Cardiac muscle cell (in vitro differentiated cells and primary cell): ENCODE data around the gene INPP5D. TPM values are rescaled to one million over a fixed set of nuclear protein-coding genes. Genes with fewer than 3 reads are reported as not detected.
"Not testable (repeated sequence)": the region's sequence is repeated elsewhere in the genome, so short reads cannot be mapped to it uniquely, and the experiment has no call there.

Experiments
- DNase-seq, 2 donors: peaks; one replicate each; pipeline versions ENCODE4 v3.0.0 to v3.0.0-alpha.2; 2010 to 2017; ENCODE audit warnings: low read depth in 1 of 2, low spot score in 1 of 2
- H3K27ac ChIP-seq: fragments of 200-600 bp; sonication (generic); 2 replicates; pipeline ENCODE4 v1.5.1; 2016
- H3K27me3 ChIP-seq: fragments of 200-600 bp; sonication (generic); 2 replicates; pipeline ENCODE4 v1.6.0; 2016; ENCODE audit warnings: control low read depth
- H3K36me3 ChIP-seq: fragments of 200-600 bp; sonication (generic); 2 replicates; pipeline ENCODE4 v1.5.1; 2016; ENCODE audit warnings: control low read depth
- H3K4me1 ChIP-seq: fragments of 200-600 bp; sonication (generic); 2 replicates; pipeline ENCODE4 v1.8.1; 2017; ENCODE audit warnings: low read depth, mild to moderate bottlenecking, mixed run types
- H3K4me3 ChIP-seq: fragments of 200-600 bp; sonication (generic); 2 replicates; pipeline ENCODE4 v1.5.1; 2016; ENCODE audit warnings: mild to moderate bottlenecking
- H3K9me3 ChIP-seq: fragments of 200-600 bp; sonication (generic); 2 replicates; pipeline ENCODE4 v1.5.1; 2017; ENCODE audit warnings: low read depth, mild to moderate bottlenecking, control low read depth
- polyA plus RNA-seq: library from polyadenylated mRNA; unstranded; fragments of >200 nt; fragmentation: Nextera tagmentation; extraction: Ambion mirVana; gene quantifications from 2 replicates; pipeline ENCODE4 v1.2.1, GENCODE V29; 2016
- total RNA-seq: library from RNA; depleted of rRNA; stranded (reverse); fragments of >200 nt; gene quantifications from 2 replicates; pipeline ENCODE4 v1.2.3, GENCODE V29; 2016
- TF ChIP-seq, protein P1 (sequence below): IDR thresholded peaks from 2 replicates; pipeline ENCODE4 v1.5.1; 2012; ENCODE audit warnings: low read depth, mild to moderate bottlenecking, low read length

Gene INPP5D
- total and polyA plus RNA-seq, 2 experiments from 2014 or later = 4.5 to 6.8 TPM

DNA sequence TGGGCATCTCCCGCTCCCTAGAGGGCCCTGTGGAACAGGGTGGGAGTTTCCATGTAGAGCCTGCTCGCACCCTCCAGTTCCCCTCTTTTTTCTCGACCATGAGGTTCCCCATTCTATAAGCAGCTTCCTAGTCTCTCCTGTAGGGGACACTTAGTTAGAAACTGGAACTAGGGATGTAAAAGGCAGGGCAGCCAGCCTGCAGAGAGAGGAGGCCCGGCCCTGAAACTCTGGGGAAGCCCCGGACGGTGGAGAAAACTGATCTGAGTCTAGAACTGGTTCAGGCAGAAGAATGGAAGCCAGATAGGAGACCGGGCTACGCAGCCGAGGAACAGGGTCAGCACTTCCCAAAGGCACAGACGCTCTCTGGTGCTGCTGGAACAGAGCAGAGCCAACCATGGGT lies 139.7 kb downstream of the INPP5D start:
- H3K27ac ChIP-seq = no peak overlapping the region
- no peaks in the 10 kb centered on the region for H3K36me3 ChIP-seq
- H3K9me3 ChIP-seq = no peaks in the 10 kb centered on the region
- TF ChIP-seq, protein P1, sequence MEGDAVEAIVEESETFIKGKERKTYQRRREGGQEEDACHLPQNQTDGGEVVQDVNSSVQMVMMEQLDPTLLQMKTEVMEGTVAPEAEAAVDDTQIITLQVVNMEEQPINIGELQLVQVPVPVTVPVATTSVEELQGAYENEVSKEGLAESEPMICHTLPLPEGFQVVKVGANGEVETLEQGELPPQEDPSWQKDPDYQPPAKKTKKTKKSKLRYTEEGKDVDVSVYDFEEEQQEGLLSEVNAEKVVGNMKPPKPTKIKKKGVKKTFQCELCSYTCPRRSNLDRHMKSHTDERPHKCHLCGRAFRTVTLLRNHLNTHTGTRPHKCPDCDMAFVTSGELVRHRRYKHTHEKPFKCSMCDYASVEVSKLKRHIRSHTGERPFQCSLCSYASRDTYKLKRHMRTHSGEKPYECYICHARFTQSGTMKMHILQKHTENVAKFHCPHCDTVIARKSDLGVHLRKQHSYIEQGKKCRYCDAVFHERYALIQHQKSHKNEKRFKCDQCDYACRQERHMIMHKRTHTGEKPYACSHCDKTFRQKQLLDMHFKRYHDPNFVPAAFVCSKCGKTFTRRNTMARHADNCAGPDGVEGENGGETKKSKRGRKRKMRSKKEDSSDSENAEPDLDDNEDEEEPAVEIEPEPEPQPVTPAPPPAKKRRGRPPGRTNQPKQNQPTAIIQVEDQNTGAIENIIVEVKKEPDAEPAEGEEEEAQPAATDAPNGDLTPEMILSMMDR = no peak
- DNase-seq = no peak
- peaks cover under 1% of the 10 kb centered on the region for H3K4me1 ChIP-seq
- H3K27me3 ChIP-seq = no peaks in the 10 kb centered on the region
- H3K4me3 ChIP-seq = no peak overlapping the region

DNA sequence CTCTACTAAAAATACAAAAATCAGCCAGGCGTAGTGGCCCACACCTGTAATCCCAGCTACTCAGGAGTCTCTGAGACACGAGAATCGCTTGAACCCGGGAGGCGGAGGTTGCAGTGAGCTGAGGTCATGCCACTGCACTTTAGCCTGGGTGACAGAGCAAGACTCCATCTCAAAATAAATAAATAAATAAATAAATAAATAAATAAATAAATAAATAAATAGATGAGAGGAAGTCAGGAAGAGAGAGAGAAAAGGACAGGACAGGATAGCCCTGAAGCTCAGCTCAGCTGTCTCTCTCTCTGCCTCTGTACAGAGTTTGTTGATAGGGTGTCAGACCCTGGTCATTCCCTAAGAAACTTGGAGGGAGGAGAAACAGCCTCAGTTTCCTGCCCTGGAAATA lies 140.6 kb downstream of the INPP5D start:
- not testable (repeated sequence) for H3K27me3 ChIP-seq, H3K4me1 ChIP-seq, H3K4me3 ChIP-seq, DNase-seq, H3K36me3 ChIP-seq, H3K27ac ChIP-seq, H3K9me3 ChIP-seq

DNA sequence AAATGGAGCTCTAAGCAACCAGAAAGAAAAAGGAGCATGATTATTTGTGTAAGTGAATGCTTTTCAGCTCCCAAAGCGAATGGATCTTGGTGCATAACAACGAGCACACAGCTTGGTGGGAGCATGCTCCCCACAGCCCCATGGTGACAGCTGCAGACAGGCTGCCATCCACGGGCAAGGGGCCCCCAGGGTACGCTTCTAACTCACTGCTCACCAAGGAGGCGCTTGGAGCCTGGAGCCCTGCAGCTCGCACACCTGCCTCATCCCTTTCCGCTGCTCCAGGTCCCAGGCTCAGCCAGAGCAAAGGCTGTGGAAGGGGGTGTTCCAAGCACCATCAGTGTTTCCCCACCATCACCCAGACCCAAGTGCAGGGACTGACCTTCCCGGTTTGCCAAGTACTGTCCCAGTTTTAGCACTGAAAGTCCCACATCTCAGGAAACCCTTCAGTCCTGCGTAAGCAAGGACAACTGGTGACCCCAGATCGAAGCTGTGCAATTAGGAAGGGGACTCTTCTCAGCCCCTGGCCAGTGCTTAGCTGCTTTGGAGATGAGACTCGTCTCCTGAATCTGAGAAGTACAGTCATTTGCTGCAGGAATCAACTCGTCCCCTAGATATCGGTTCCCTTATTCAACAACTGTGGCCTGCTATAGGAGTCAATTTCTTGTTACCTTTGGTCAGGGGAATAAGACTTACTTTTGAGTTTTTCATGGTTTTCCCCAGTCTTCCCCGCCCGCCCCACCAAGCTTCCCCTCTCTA lies 141.3 kb downstream of the INPP5D start:
- no peak for DNase-seq
- no peaks in the 10 kb centered on the region for H3K9me3 ChIP-seq

DNA sequence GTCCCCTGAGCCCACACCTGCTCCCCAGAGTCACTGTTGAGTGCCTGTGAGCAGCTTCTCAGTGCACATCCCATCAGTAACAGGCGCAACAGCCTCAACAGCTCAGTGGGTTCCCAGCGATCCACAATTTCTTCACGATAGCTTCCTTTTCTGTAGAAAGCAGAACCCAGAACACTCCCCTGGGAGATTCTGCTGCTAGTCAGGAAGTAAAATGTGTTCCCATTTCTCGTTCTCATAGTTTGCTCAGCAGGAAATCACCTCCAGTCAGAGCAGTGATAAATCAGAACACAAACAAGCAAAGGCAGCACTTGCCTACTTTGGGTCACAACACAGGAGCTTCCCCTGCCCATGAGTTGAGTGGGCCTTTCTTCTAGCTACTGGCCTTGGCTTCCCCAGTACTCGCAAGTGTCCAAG lies 142.4 kb downstream of the INPP5D start:
- Histone ChIP-seq H3K36me3 (no peaks in the 10 kb centered on the region), H3K27ac (no peak overlapping the region), H3K27me3 (no peaks in the 10 kb centered on the region), H3K4me3 (no peak overlapping the region), H3K9me3 (no peaks in the 10 kb centered on the region), H3K4me1 (peaks cover 6% of the 10 kb centered on the region)
- TF ChIP-seq, protein P1 = no peak
- no peak for DNase-seq

More for the DNA sequence above, 141.3 kb downstream of the INPP5D start:
- TF ChIP-seq, protein P1 = no peak
- Histone ChIP-seq H3K4me3 (no peak overlapping the region), H3K27me3 (no peaks in the 10 kb centered on the region), H3K27ac (no peak overlapping the region), H3K4me1 (no peaks in the 10 kb centered on the region), H3K36me3 (no peaks in the 10 kb centered on the region)

DNA sequence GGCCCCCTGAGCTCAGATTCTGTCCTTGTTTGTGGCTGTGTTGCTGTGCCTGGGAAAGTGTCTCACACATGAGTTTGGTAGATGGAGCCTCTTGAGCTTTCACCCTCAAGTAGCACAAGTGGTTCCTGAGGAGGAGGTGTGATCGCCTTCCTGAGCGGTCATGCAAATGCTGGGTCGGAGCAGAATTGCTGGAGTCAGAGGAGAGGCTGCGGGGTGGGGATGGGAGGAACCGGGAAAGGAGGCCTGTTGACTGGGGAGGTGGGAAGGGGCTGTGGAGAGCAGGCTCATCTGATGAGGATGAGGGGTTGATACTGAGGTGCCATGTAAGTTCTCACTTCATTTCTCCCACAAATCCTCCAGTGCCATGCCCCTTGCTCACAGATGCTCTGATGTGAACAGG lies 142.9 kb downstream of the INPP5D start:
- H3K4me1 ChIP-seq = peaks cover 11% of the 10 kb centered on the region
- no peaks in the 10 kb centered on the region for H3K27me3 ChIP-seq
- TF ChIP-seq, protein P1 = no peak
- H3K27ac ChIP-seq = no peak overlapping the region
- H3K9me3 ChIP-seq = no peaks in the 10 kb centered on the region
- H3K4me3 ChIP-seq = no peak overlapping the region
- no peak for DNase-seq
- H3K36me3 ChIP-seq = no peaks in the 10 kb centered on the region

GRCh38 chr2:233204286-233204936 lies 144.3 kb downstream of the INPP5D start:
- peaks cover 24% of the 10 kb centered on the region for H3K4me1 ChIP-seq
- H3K4me3 ChIP-seq = no peak overlapping the region
- no peak for DNase-seq
- no peaks in the 10 kb centered on the region for H3K36me3 ChIP-seq
- no peaks in the 10 kb centered on the region for H3K27me3 ChIP-seq
- H3K9me3 ChIP-seq = no peaks in the 10 kb centered on the region
- TF ChIP-seq, protein P1 = no peak
- H3K27ac ChIP-seq = no peak overlapping the region
